Tibial nerve (tissue), 4 donors: ENCODE results near the gene TFF3. TPM values are rescaled to one million over a fixed set of nuclear protein-coding genes. Genes with fewer than 3 reads are reported as not detected.

Experiments
- DNase-seq, 2 donors: peaks; one replicate each; pipeline ENCODE4 v3.0.0-alpha.2; 2019; ENCODE audit warnings: low spot score in 2 of 2
- H3K27ac ChIP-seq, 4 donors: fragments of 200-600 bp; sonication (generic) in 3 of 4; one replicate each; pipeline ENCODE4 v1.5.1; 2017 to 2019; ENCODE audit warnings: mild to moderate bottlenecking in 1 of 4
- H3K27me3 ChIP-seq, 2 donors: fragments of 200-600 bp; sonication (generic) in 1 of 2; one replicate each; pipeline versions ENCODE4 v1.5.1 to v1.6.0; 2017 to 2019
- H3K36me3 ChIP-seq, 3 donors: fragments of 200-600 bp; sonication (generic); one replicate each; pipeline ENCODE4 v1.5.1; 2018 to 2019
- H3K4me1 ChIP-seq, 4 donors: fragments of 200-600 bp; sonication (generic) in 3 of 4; one replicate each; pipeline ENCODE4 v1.5.1; 2017 to 2019
- H3K4me3 ChIP-seq, 4 donors: fragments of 200-600 bp; sonication (generic) in 3 of 4; one replicate each; pipeline ENCODE4 v1.5.1; 2017 to 2019; ENCODE audit warnings: mild to moderate bottlenecking in 1 of 4, moderate library complexity in 1 of 4
- H3K9me3 ChIP-seq, 4 donors: fragments of 200-600 bp; sonication (generic) in 3 of 4; one replicate each; pipeline ENCODE4 v1.5.1; 2017 to 2019
- CTCF ChIP-seq, 5 experiments: fragments of 200-600 bp in 3 of 5; fragments of 450-650 bp in 2 of 5; sonication (generic) in 3 of 5; IDR thresholded peaks; one replicate each; pipeline ENCODE4 v1.5.1; 2016 to 2019; ENCODE audit warnings: antibody characterized with exemption in 5 of 5, mild to moderate bottlenecking in 3 of 5, moderate library complexity in 2 of 5
- EP300 ChIP-seq, 2 donors: sonication (generic); formaldehyde crosslinking; IDR thresholded peaks; one replicate each; pipeline ENCODE4 v1.6.1; 2017; ENCODE audit warnings: antibody characterized with exemption in 2 of 2, mild to moderate bottlenecking in 1 of 2
- POLR2A ChIP-seq, 2 donors: fragments of 450-650 bp; IDR thresholded peaks; one replicate each; pipeline ENCODE4 v1.6.1; 2017; ENCODE audit warnings: antibody characterized with exemption in 2 of 2, mild to moderate bottlenecking in 2 of 2, moderate library complexity in 2 of 2
- WGBS, 2 donors: methylation state at CpG; one replicate each; pipeline ENCODE4 v1.1.5; 2018; 5-methylcytosine and 5-hydroxymethylcytosine counted together
- total RNA-seq, 4 donors: library from RNA; depleted of rRNA; stranded (reverse); fragments of >200 nt; gene quantifications; one replicate each; pipeline ENCODE4 v1.1.0, GENCODE V29; 2016

The TFF3 gene
- total RNA-seq, 4 donors from 2014 or later = 4.2 to 21.1 (median 13.4) TPM

GRCh38 chr21:42309753-42310213, 5.4 kb downstream of the TFF3 start:
- TF ChIP-seq CTCF (IDR thresholded peaks at IDR 0.05) (peak; percentile 57 to 70 (median 69)), EP300 (IDR thresholded peaks at IDR 0.05) (no peak)
- Histone ChIP-seq H3K4me3 (no peak overlapping the region), H3K36me3 (no peaks in the 10 kb centered on the region), H3K4me1 (peaks cover 0 to 19% (median 1%) of the 10 kb centered on the region in 4 donors), H3K27me3 (peaks cover 0 to 28% of the 10 kb centered on the region in 2 donors), H3K27ac (no peak overlapping the region), H3K9me3 (no peaks in the 10 kb centered on the region)
- 12 to 43% methylated on average over 5 to 22 of the region's 22 CpGs for WGBS, 2 donors
- peak in 1 of 2 donors; percentile 60 for DNase-seq

- Histone ChIP-seq H3K4me3 (no peak overlapping the region), H3K27ac (no peak overlapping the region), H3K9me3 (no peaks in the 10 kb centered on the region), H3K27me3 (peaks cover 0 to 28% of the 10 kb centered on the region in 2 donors), H3K4me1 (peaks cover 0 to 14% (median 0%) of the 10 kb centered on the region in 4 donors), H3K36me3 (no peaks in the 10 kb centered on the region)
- TF ChIP-seq POLR2A (IDR thresholded peaks at IDR 0.05) (no peak), CTCF (IDR thresholded peaks at IDR 0.05) (no peak), EP300 (IDR thresholded peaks at IDR 0.05) (no peak)
- DNase-seq = no peak
- WGBS, 2 donors = 56 to 58% methylated on average over 21 to 23 of the region's 23 CpGs
Measured at GRCh38 chr21:42308914-42309752, 6.1 kb downstream of the TFF3 start.

- Histone ChIP-seq H3K9me3 (no peaks in the 10 kb centered on the region), H3K4me1 (peaks cover 0 to 14% (median 0%) of the 10 kb centered on the region in 4 donors), H3K36me3 (no peaks in the 10 kb centered on the region), H3K27me3 (peaks cover 0 to 28% of the 10 kb centered on the region in 2 donors), H3K4me3 (no peak overlapping the region), H3K27ac (no peak overlapping the region)
- 72 to 79% methylated on average over 13 to 16 of the region's 17 CpGs for WGBS, 2 donors
- DNase-seq = no peak
- TF ChIP-seq CTCF (IDR thresholded peaks at IDR 0.05) = no peak
- peak in 1 of 2 donors; percentile 41 for TF ChIP-seq EP300 (IDR thresholded peaks at IDR 0.05)
Measured at GRCh38 chr21:42308161-42308913, 6.9 kb downstream of the TFF3 start.

- no peak for TF ChIP-seq POLR2A (IDR thresholded peaks at IDR 0.05)
- no peak for TF ChIP-seq EP300 (IDR thresholded peaks at IDR 0.05)
- TF ChIP-seq CTCF (IDR thresholded peaks at IDR 0.05) = no peak
- 82 to 85% methylated on average over 5 of the region's 5 CpGs for WGBS, 2 donors
Measured at GRCh38 chr21:42307106-42307505, 8.1 kb downstream of the TFF3 start.

More at GRCh38 chr21:42307106-42307505, 8.1 kb downstream of the TFF3 start:
- peaks cover 0 to 14% (median 0%) of the 10 kb centered on the region in 4 donors for H3K4me1 ChIP-seq
- H3K36me3 ChIP-seq = no peaks in the 10 kb centered on the region
- H3K27ac ChIP-seq = no peak overlapping the region
- no peak for DNase-seq
- no peaks in the 10 kb centered on the region for H3K9me3 ChIP-seq
- peaks cover 0 to 28% of the 10 kb centered on the region in 2 donors for H3K27me3 ChIP-seq
- H3K4me3 ChIP-seq = no peak overlapping the region
